ENCODE results near the gene MASP2. TPM values are rescaled to one million over a fixed set of nuclear protein-coding genes. Genes with fewer than 3 reads are reported as not detected.

The MASP2 gene
- total and polyA plus RNA-seq, 11 donors: not detected

- DNase-seq: no peak
- intact Hi-C loops (cut with DNase I): no loop called here
- TF ChIP-seq POLR2A (IDR thresholded peaks at IDR 0.05) (no peak), CTCF (IDR thresholded peaks at IDR 0.05) (no peak)
These were observed 9.5 kb upstream of the MASP2 start for GRCh38 chr1:11056504-11056903.

GRCh38 chr1:11055676-11056075 is 8.6 kb upstream of the MASP2 start:
- Histone ChIP-seq H3K36me3 (peaks cover 0 to 39% (median 26%) of the 10 kb centered on the region in 9 donors), H3K27me3 (peaks cover 0 to 5% (median 0%) of the 10 kb centered on the region in 9 donors), H3K27ac (no peak overlapping the region), H3K9me3 (no peaks in the 10 kb centered on the region), H3K4me3 (no peak overlapping the region), H3K4me1 (peaks cover 0 to 23% (median 8%) of the 10 kb centered on the region in 12 donors)
- DNase-seq (no peak), ATAC-seq (no peak)
- 92 to 95% (median 93%) methylated on average over 8 to 12 of the region's 12 CpGs for WGBS, 4 donors
- intact Hi-C loops (cut with DNase I): no loop called here
- TF ChIP-seq CTCF (IDR thresholded peaks at IDR 0.05) (no peak), POLR2A (IDR thresholded peaks at IDR 0.05) (no peak)

More at GRCh38 chr1:11056504-11056903, 9.5 kb upstream of the MASP2 start:
- Histone ChIP-seq H3K36me3 (peaks cover 0 to 39% (median 26%) of the 10 kb centered on the region in 9 donors), H3K9me3 (no peaks in the 10 kb centered on the region), H3K27me3 (peaks cover 0 to 5% (median 0%) of the 10 kb centered on the region in 9 donors), H3K4me1 (peaks cover 0 to 31% (median 14%) of the 10 kb centered on the region in 12 donors), H3K27ac (no peak overlapping the region), H3K4me3 (no peak overlapping the region)
- no peak for ATAC-seq
- 83 to 93% (median 87%) methylated on average over 5 to 7 of the region's 7 CpGs for WGBS, 4 donors

- H3K27ac ChIP-seq: no peak overlapping the region
- intact Hi-C loops (cut with DNase I): no loop called here
- H3K4me1 ChIP-seq: peaks cover 0 to 20% (median 6%) of the 10 kb centered on the region in 12 donors
- 91 to 93% (median 93%) methylated on average over 14 to 22 of the region's 22 CpGs for WGBS, 4 donors
- TF ChIP-seq POLR2A (IDR thresholded peaks at IDR 0.05): no peak
- no peak for DNase-seq
- no peaks in the 10 kb centered on the region for H3K9me3 ChIP-seq
- ATAC-seq: peak in 1 of 4 donors; percentile 4
- H3K4me3 ChIP-seq: no peak overlapping the region
- peaks cover 0 to 5% (median 0%) of the 10 kb centered on the region in 9 donors for H3K27me3 ChIP-seq
- H3K36me3 ChIP-seq: peaks cover 0 to 39% (median 26%) of the 10 kb centered on the region in 9 donors
These were observed 7.6 kb upstream of the MASP2 start for GRCh38 chr1:11054666-11055065.

GRCh38 chr1:11054181-11054580 is 7.1 kb upstream of the MASP2 start:
- no peak overlapping the region for H3K27ac ChIP-seq
- H3K27me3 ChIP-seq: peaks cover 0 to 5% (median 0%) of the 10 kb centered on the region in 9 donors
- H3K36me3 ChIP-seq: peaks cover 0 to 39% (median 26%) of the 10 kb centered on the region in 9 donors
- H3K4me1 ChIP-seq: peaks cover 0 to 17% (median 6%) of the 10 kb centered on the region in 12 donors
- DNase-seq (peak in 1 of 5 donors; percentile 62), ATAC-seq (no peak)
- no peak overlapping the region for H3K4me3 ChIP-seq
- WGBS, 4 donors: 86 to 96% (median 89%) methylated on average over 6 to 7 of the region's 7 CpGs
- H3K9me3 ChIP-seq: no peaks in the 10 kb centered on the region
- TF ChIP-seq CTCF (IDR thresholded peaks at IDR 0.05): no peak
- no peak for TF ChIP-seq POLR2A (IDR thresholded peaks at IDR 0.05)
- intact Hi-C loops (cut with DNase I): no loop called here

GRCh38 chr1:11053758-11054137 is 6.7 kb upstream of the MASP2 start:
- DNase-seq (no peak), ATAC-seq (peak; percentile 29 to 49 (median 36))
- Histone ChIP-seq H3K27ac (no peak overlapping the region), H3K4me3 (no peak overlapping the region), H3K4me1 (peaks cover 0 to 13% (median 2%) of the 10 kb centered on the region in 12 donors), H3K27me3 (peaks cover 0 to 5% (median 0%) of the 10 kb centered on the region in 9 donors), H3K9me3 (no peaks in the 10 kb centered on the region), H3K36me3 (peaks cover 0 to 39% (median 26%) of the 10 kb centered on the region in 9 donors)
- intact Hi-C loops (cut with DNase I): no loop called here
- TF ChIP-seq CTCF (IDR thresholded peaks at IDR 0.05): no peak
- TF ChIP-seq POLR2A (IDR thresholded peaks at IDR 0.05): no peak
- 60 to 67% (median 60%) methylated on average over 7 to 10 of the region's 10 CpGs for WGBS, 4 donors
